IMR-90 (cell line): Measurements from ENCODE around the gene RALGAPB.

Experiments
- CTCF ChIP-seq: conservative IDR thresholded peaks from 2 replicates; pipeline ENCODE4 v1.5.1; 2012; ENCODE audit warnings: mild to moderate bottlenecking, low read depth, low read length, improper control_type of control experiment
- POLR2A ChIP-seq: IDR thresholded peaks from 2 replicates; pipeline ENCODE4 v1.6.1; 2012; ENCODE audit warnings: mild to moderate bottlenecking, low read depth, low read length
- RAD21 ChIP-seq: IDR thresholded peaks from 2 replicates; pipeline ENCODE4 v1.6.1; 2012; ENCODE audit warnings: low read length, improper control_type of control experiment
- RCOR1 ChIP-seq: IDR thresholded peaks from 2 replicates; pipeline ENCODE4 v1.6.1; 2012; ENCODE audit warnings: mild to moderate bottlenecking, low read length, improper control_type of control experiment; ENCODE audit not compliant: insufficient replicate concordance

- TF ChIP-seq RCOR1 = no peak
- TF ChIP-seq POLR2A = no peak
- TF ChIP-seq RAD21 = no peak
- TF ChIP-seq CTCF = no peak
Measured at GRCh38 chr20:38499366-38499765, 26.7 kb downstream of the RALGAPB start.
